IMR-90 (cell line): ENCODE results near the gene ASB3. TPM values are rescaled to one million over a fixed set of nuclear protein-coding genes. Genes with fewer than 3 reads are reported as not detected.

Experiments
- ATAC-seq: fragments of 200-7000 bp; cut with Tn5 transposase; 2 replicates; pipeline ENCODE4 v1.9.1; 2020; ENCODE audit warnings: low read depth, mild to moderate bottlenecking, moderate library complexity
- BruUV-seq: library from RNA; stranded (reverse); fragments of 400-500 nt; replicated peaks from 2 replicates; lab custom pipeline; 2021; lab: Mats Ljungman, UMichigan
- CTCF ChIA-PET: fragments of 300-600 bp; formaldehyde crosslinking; extraction: SDS; loops from one replicate; lab custom pipeline; 2021; ENCODE audit warnings: antibody characterized with exemption; lab: Yijun Ruan, JAX
- POLR2A ChIA-PET: fragments of 300-600 bp; sonication (Branson Sonifier 250); formaldehyde crosslinking; loops from one replicate; lab custom pipeline; 2022; ENCODE audit warnings: antibody characterized with exemption; ENCODE audit not compliant: unreplicated experiment; lab: Charles Lee
- DNase-seq: peaks from one replicate; pipeline ENCODE4 v3.0.0; 2013
- H2AFZ ChIP-seq: replicated peaks from 2 replicates; pipeline ENCODE3; 2013; ENCODE audit warnings: low read length, mild to moderate bottlenecking; ENCODE audit not compliant: poor library complexity
- H2AK5ac ChIP-seq: 2 replicates; pipeline ENCODE4 v1.6.1; 2013; ENCODE audit warnings: low read depth, low read length, inconsistent platforms
- H2AK9ac ChIP-seq: replicated peaks from 2 replicates; pipeline ENCODE3; 2013; ENCODE audit warnings: mild to moderate bottlenecking, low read depth, low read length, moderate library complexity; ENCODE audit not compliant: poor library complexity
- H2BK120ac ChIP-seq: 2 replicates; pipeline ENCODE4 v1.6.1; 2013; ENCODE audit warnings: low read depth, low read length, inconsistent platforms
- H2BK15ac ChIP-seq: 3 replicates; pipeline ENCODE4 v1.6.1; 2013; ENCODE audit warnings: low read depth, low read length, inconsistent platforms
- H2BK20ac ChIP-seq: 2 replicates; pipeline ENCODE4 v1.6.1; 2013; ENCODE audit warnings: low read depth, mild to moderate bottlenecking, inconsistent platforms, low read length, moderate library complexity
- H2BK5ac ChIP-seq: 2 replicates; pipeline ENCODE4 v1.6.1; 2013; ENCODE audit warnings: mild to moderate bottlenecking, low read depth, low read length, inconsistent platforms; ENCODE audit not compliant: poor library complexity, severe bottlenecking
- H3K14ac ChIP-seq: replicated peaks from 2 replicates; pipeline ENCODE4 v1.6.1; 2013; ENCODE audit warnings: low read depth, low read length, inconsistent platforms
- H3K18ac ChIP-seq: 2 replicates; pipeline ENCODE4 v1.6.1; 2013; ENCODE audit warnings: low read depth, low read length, control low read depth
- H3K23ac ChIP-seq: 2 replicates; pipeline ENCODE4 v1.6.1; 2013; ENCODE audit warnings: low read depth, low read length, inconsistent platforms
- H3K27ac ChIP-seq: 2 replicates; pipeline ENCODE4 v1.5.1; 2013; ENCODE audit warnings: mild to moderate bottlenecking, control low read depth, low read length; ENCODE audit not compliant: insufficient read depth
- H3K27me3 ChIP-seq: 2 replicates; pipeline ENCODE4 v1.6.1; 2013; ENCODE audit warnings: low read length; ENCODE audit not compliant: control insufficient read depth, insufficient read depth
- H3K36me3 ChIP-seq: 2 replicates; pipeline ENCODE4 v1.6.1; 2013; ENCODE audit warnings: low read length, mixed read lengths; ENCODE audit not compliant: control insufficient read depth, insufficient read depth
- H3K4ac ChIP-seq: 2 replicates; pipeline ENCODE4 v1.6.1; 2013; ENCODE audit warnings: low read depth, low read length, inconsistent platforms
- H3K4me1 ChIP-seq: 2 replicates; pipeline ENCODE4 v1.6.1; 2013; ENCODE audit warnings: low read length, mixed read lengths; ENCODE audit not compliant: control insufficient read depth, insufficient read depth
- H3K4me2 ChIP-seq: 2 replicates; pipeline ENCODE4 v1.6.1; 2013; ENCODE audit warnings: low read depth, mild to moderate bottlenecking, control low read depth, low read length, moderate library complexity
- H3K4me3 ChIP-seq: 2 replicates; pipeline ENCODE4 v1.5.1; 2013; ENCODE audit warnings: low read depth, mild to moderate bottlenecking, control low read depth, low read length, moderate library complexity; ENCODE audit not compliant: insufficient read depth
- H3K56ac ChIP-seq: 2 replicates; pipeline ENCODE4 v1.6.1; 2013; ENCODE audit warnings: low read length, inconsistent platforms; ENCODE audit not compliant: insufficient read depth; ENCODE audit errors: extremely low read depth
- H3K79me1 ChIP-seq, 2 experiments: 2 replicates each; pipeline ENCODE4 v1.6.1; 2013; ENCODE audit warnings: low read length in 2 of 2, inconsistent platforms in 1 of 2, low read depth in 1 of 2
- H3K9ac ChIP-seq: 2 replicates; pipeline ENCODE4 v1.6.1; 2013; ENCODE audit warnings: low read depth, low read length, control low read depth
- H3K9me1 ChIP-seq: 2 replicates; pipeline ENCODE4 v1.6.1; 2013; ENCODE audit warnings: low read length, inconsistent platforms; ENCODE audit not compliant: insufficient read depth
- H3K9me3 ChIP-seq: 2 replicates; pipeline ENCODE4 v1.6.1; 2013; ENCODE audit warnings: low read length; ENCODE audit not compliant: control insufficient read depth, insufficient read depth
- H4K20me1 ChIP-seq: 2 replicates; pipeline ENCODE4 v1.6.1; 2013; ENCODE audit warnings: low read length, inconsistent platforms; ENCODE audit not compliant: insufficient read depth
- H4K5ac ChIP-seq: 2 replicates; pipeline ENCODE4 v1.6.1; 2013; ENCODE audit warnings: mild to moderate bottlenecking, low read depth, low read length, control low read depth
- H4K8ac ChIP-seq, 2 experiments: 2 replicates each; pipeline ENCODE4 v1.6.1; 2013; ENCODE audit warnings: low read depth in 2 of 2, low read length in 2 of 2, control low read depth in 1 of 2, inconsistent platforms in 1 of 2
- H4K91ac ChIP-seq: 2 replicates; pipeline ENCODE4 v1.6.1; 2013; ENCODE audit warnings: low read depth, low read length, inconsistent platforms; ENCODE audit not compliant: insufficient read depth
- CEBPB ChIP-seq: IDR thresholded peaks from 2 replicates; pipeline ENCODE4 v1.6.1; 2012; ENCODE audit warnings: low read depth, low read length, improper control_type of control experiment
- ELK1 ChIP-seq: fragments of 150-350 bp; IDR thresholded peaks from 2 replicates; pipeline ENCODE4 v1.6.1; 2016; ENCODE audit warnings: low read depth, mild to moderate bottlenecking, low read length, moderate library complexity, borderline replicate concordance
- MAFK ChIP-seq: IDR thresholded peaks from 2 replicates; pipeline ENCODE4 v1.6.1; 2012; ENCODE audit warnings: low read depth, low read length, improper control_type of control experiment
- NFE2L2 ChIP-seq: fragments of 150-350 bp; IDR thresholded peaks from 2 replicates; pipeline ENCODE4 v1.6.1; 2016; ENCODE audit warnings: low read depth, mild to moderate bottlenecking, low read length
- POLR2A ChIP-seq: IDR thresholded peaks from 2 replicates; pipeline ENCODE4 v1.6.1; 2012; ENCODE audit warnings: mild to moderate bottlenecking, low read depth, low read length
- RCOR1 ChIP-seq: IDR thresholded peaks from 2 replicates; pipeline ENCODE4 v1.6.1; 2012; ENCODE audit warnings: mild to moderate bottlenecking, low read length, improper control_type of control experiment; ENCODE audit not compliant: insufficient replicate concordance
- SMC3 ChIP-seq: fragments of 150-350 bp; IDR thresholded peaks from 2 replicates; pipeline ENCODE4 v1.6.1; 2016; ENCODE audit warnings: low read depth, mild to moderate bottlenecking, antibody characterized with exemption, low read length, moderate library complexity
- dilution Hi-C: fragments of 300-500 bp; cut with HindIII; formaldehyde crosslinking; loops from one replicate; pipeline ENCODE4 v1.14.3; 2018; ENCODE audit warnings: low sequenced_read_pairs; ENCODE audit not compliant: unreplicated experiment
- in situ Hi-C: fragments of 300-500 bp; cut with MboI; formaldehyde crosslinking; loops from 3 replicates; pipeline ENCODE4 v1.14.3; 2019; ENCODE audit warnings: low sequenced_read_pairs, inconsistent platforms, mixed read lengths
- intact Hi-C: fragments of 100-400 bp; cut with micrococcal nuclease; formaldehyde crosslinking; loops from 2 replicates; pipeline ENCODE4 v1.10.0; 2022
- polyA plus RNA-seq, 3 experiments: library from polyadenylated mRNA; depleted of rRNA; stranded (reverse); fragments of >200 nt; gene quantifications; 2 replicates each; pipeline ENCODE4 v1.2.3, GENCODE V29; 2012; ENCODE audit warnings: low replicate concordance in 1 of 3
- total RNA-seq: library from RNA; depleted of rRNA; stranded (reverse); fragments of >200 nt; gene quantifications from 2 replicates; pipeline ENCODE4 v1.2.3, GENCODE V29; 2012
- TF ChIP-seq, protein P1 (sequence below): fragments of 150-350 bp; IDR thresholded peaks from 2 replicates; pipeline ENCODE4 v1.6.1; 2017; ENCODE audit warnings: mild to moderate bottlenecking, antibody characterized with exemption, low read length, low read depth

ASB3 gene
- total and polyA plus RNA-seq, 2 of the 4 experiments (the other 2 are of a cell fraction), result 19.2 to 36.2 TPM

DNA sequence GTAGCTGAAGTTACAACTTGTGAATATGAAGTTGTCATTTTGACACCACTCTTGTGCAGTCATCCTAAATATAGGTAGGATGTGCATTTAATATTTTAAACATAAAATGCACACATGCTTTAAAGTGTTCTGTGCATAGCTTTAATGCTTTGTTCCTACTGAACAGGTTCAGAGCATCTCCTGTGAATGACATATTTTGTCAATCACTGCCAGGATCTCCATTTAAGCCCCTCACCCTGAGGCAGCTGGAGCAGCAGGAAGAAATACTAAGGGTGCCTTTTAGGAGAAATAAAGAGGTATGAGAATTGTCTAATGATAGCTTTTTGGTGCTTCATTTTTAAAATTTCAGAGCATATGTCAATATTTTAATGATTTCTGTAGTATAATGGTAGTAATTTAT lies 14.8 kb upstream of the ASB3 start:
- no peak overlapping the region for H2BK20ac ChIP-seq
- no peak overlapping the region for H3K14ac ChIP-seq
- no peak overlapping the region for H2AK9ac ChIP-seq
- ChIA-PET CTCF (no interaction called here), POLR2A (no interaction called here)
- no peak overlapping the region for H2AFZ ChIP-seq
- H3K4ac ChIP-seq, result no peak overlapping the region
- H2AK5ac ChIP-seq, result no peak overlapping the region
- in situ Hi-C loops (no loop called here), intact Hi-C loops (no loop called here), dilution Hi-C loops (no loop called here)
- H4K20me1 ChIP-seq, result no peaks in the 10 kb centered on the region
- no peak overlapping the region for H2BK120ac ChIP-seq
- H3K4me3 ChIP-seq, result no peak overlapping the region
- DNase-seq (no peak), ATAC-seq (no peak)
- H3K9ac ChIP-seq, result no peak overlapping the region
- TF ChIP-seq RCOR1, result no peak
- TF ChIP-seq NFE2L2, result no peak
- no peak for TF ChIP-seq SMC3
- no peak for TF ChIP-seq POLR2A
- TF ChIP-seq CEBPB, result no peak
- TF ChIP-seq MAFK, result no peak
- no peak for TF ChIP-seq ELK1
- TF ChIP-seq, protein P1, sequence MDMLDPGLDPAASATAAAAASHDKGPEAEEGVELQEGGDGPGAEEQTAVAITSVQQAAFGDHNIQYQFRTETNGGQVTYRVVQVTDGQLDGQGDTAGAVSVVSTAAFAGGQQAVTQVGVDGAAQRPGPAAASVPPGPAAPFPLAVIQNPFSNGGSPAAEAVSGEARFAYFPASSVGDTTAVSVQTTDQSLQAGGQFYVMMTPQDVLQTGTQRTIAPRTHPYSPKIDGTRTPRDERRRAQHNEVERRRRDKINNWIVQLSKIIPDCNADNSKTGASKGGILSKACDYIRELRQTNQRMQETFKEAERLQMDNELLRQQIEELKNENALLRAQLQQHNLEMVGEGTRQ, result no peak
- BruUV-seq, result no TSS peak
- H3K9me3 ChIP-seq, result no peaks in the 10 kb centered on the region
- peaks cover 6 to 15% of the 10 kb centered on the region in 2 experiments; a peak in 3 of 4 replicates for H3K79me1 ChIP-seq
- no peak overlapping the region for H3K56ac ChIP-seq
- H3K27me3 ChIP-seq, result no peaks in the 10 kb centered on the region
- H4K91ac ChIP-seq, result no peak overlapping the region
- no peak overlapping the region for H4K5ac ChIP-seq
- H3K9me1 ChIP-seq, result no peaks in the 10 kb centered on the region
- H3K36me3 ChIP-seq, result peaks cover 24% of the 10 kb centered on the region
- no peak overlapping the region for H2BK15ac ChIP-seq
- no peak overlapping the region for H2BK5ac ChIP-seq
- no peak overlapping the region for H3K27ac ChIP-seq
- H3K23ac ChIP-seq, result no peak overlapping the region
- no peak overlapping the region for H3K4me2 ChIP-seq
- no peak overlapping the region for H4K8ac ChIP-seq
- H3K18ac ChIP-seq, result no peak overlapping the region
- H3K4me1 ChIP-seq, result no peaks in the 10 kb centered on the region
